GM19395 (cell line): ENCODE data around the gene REXO4.
A peak's percentile ranks its signal among the peaks of the same experiment; 100 is the strongest.
"Not testable (repeated sequence)": the region's sequence is repeated elsewhere in the genome, so short reads cannot be mapped to it uniquely, and the experiment has no call there.

Experiments
- ATAC-seq: cut with Tn5 transposase; IDR thresholded peaks from one replicate; pipeline ENCODE4 v1.9.1; 2021; ENCODE audit warnings: mild to moderate bottlenecking, moderate library complexity; ENCODE audit not compliant: unreplicated experiment

Gene REXO4

GRCh38 chr9:133390713-133391112, 27.1 kb downstream of the REXO4 start:
- ATAC-seq: no peak

- ATAC-seq: no peak
Observed at GRCh38 chr9:133389562-133389961, 28.2 kb downstream of the REXO4 start.

- no peak for ATAC-seq
Observed at GRCh38 chr9:133389025-133389557, 28.7 kb downstream of the REXO4 start.

GRCh38 chr9:133387680-133388079, 30.1 kb downstream of the REXO4 start:
- no peak for ATAC-seq

GRCh38 chr9:133386338-133386737, 31.5 kb downstream of the REXO4 start:
- ATAC-seq: no peak

GRCh38 chr9:133385452-133385851, 32.4 kb downstream of the REXO4 start:
- no peak for ATAC-seq

GRCh38 chr9:133384736-133385321, 33.0 kb downstream of the REXO4 start:
- ATAC-seq: no peak

- no peak for ATAC-seq
Observed at GRCh38 chr9:133383438-133383837, 34.4 kb downstream of the REXO4 start.

- no peak for ATAC-seq
Observed at GRCh38 chr9:133382507-133383141, 35.2 kb downstream of the REXO4 start.

GRCh38 chr9:133380734-133381133, 37.1 kb downstream of the REXO4 start:
- no peak for ATAC-seq

- no peak for ATAC-seq
Observed at GRCh38 chr9:133379153-133380086, 38.4 kb downstream of the REXO4 start.

- no peak for ATAC-seq
Observed at GRCh38 chr9:133378408-133378962, 39.3 kb downstream of the REXO4 start.

GRCh38 chr9:133377721-133378216, 40.0 kb downstream of the REXO4 start:
- ATAC-seq: no peak

- ATAC-seq: not testable (repeated sequence)
Observed at GRCh38 chr9:133377280-133377679, 40.5 kb downstream of the REXO4 start.

- peak; percentile 84 for ATAC-seq
Observed at GRCh38 chr9:133375724-133376654, 41.8 kb downstream of the REXO4 start, which contains the start of the genes STKLD1 and SURF4. TSS of gene STKLD1 (plus strand) at chr9:133376366. CDS start at chr9:133376474, 108 bp downstream. TSS of gene SURF4 (minus strand) at chr9:133376060. CDS start at chr9:133375969, 91 bp downstream.

- ATAC-seq: peak; percentile 8
Observed at GRCh38 chr9:133375116-133375723, 42.6 kb downstream of the REXO4 start.

GRCh38 chr9:133374612-133375115, 43.1 kb downstream of the REXO4 start:
- no peak for ATAC-seq

- ATAC-seq: no peak
Observed at GRCh38 chr9:133372144-133372543, 45.7 kb downstream of the REXO4 start.

GRCh38 chr9:133371261-133371711, 46.5 kb downstream of the REXO4 start:
- ATAC-seq: no peak
